Left lung (tissue), 10 donors: ENCODE data around the gene TRPM2. TPM values are rescaled to one million over a fixed set of nuclear protein-coding genes. Genes with fewer than 3 reads are reported as not detected.

ENCODE experiments used
- ATAC-seq: fragments of 200-7000 bp; cut with Tn5 transposase; one replicate; pipeline ENCODE4 v1.9.1; 2020; ENCODE audit warnings: moderate library complexity
- DNase-seq, 4 donors: peaks; one replicate each; pipeline ENCODE4 v3.0.0-alpha.2; 2013 to 2020
- H3K27ac ChIP-seq, 2 donors: fragments of 200-600 bp; sonication (generic) in 1 of 2; one replicate each; pipeline versions ENCODE4 v1.5.0 to v1.8.0; 2020 to 2021
- H3K27me3 ChIP-seq, 2 donors: fragments of 200-600 bp; sonication (generic) in 1 of 2; one replicate each; pipeline versions ENCODE4 v1.5.0 to v1.8.0; 2020 to 2021
- H3K36me3 ChIP-seq, 2 donors: fragments of 200-600 bp; sonication (generic) in 1 of 2; one replicate each; pipeline versions ENCODE4 v1.5.0 to v1.8.0; 2020 to 2021
- H3K4me1 ChIP-seq, 2 donors: fragments of 200-600 bp; one replicate each; pipeline ENCODE4 v1.8.0; 2021
- H3K4me3 ChIP-seq, 2 donors: fragments of 200-600 bp; sonication (generic) in 1 of 2; one replicate each; pipeline versions ENCODE4 v1.5.0 to v1.8.0; 2020 to 2021; ENCODE audit warnings: mild to moderate bottlenecking in 1 of 2
- H3K9me3 ChIP-seq, 2 donors: fragments of 200-600 bp; sonication (generic) in 1 of 2; one replicate each; pipeline versions ENCODE4 v1.5.0 to v1.8.0; 2020 to 2021
- intact Hi-C, 2 donors: fragments of 100-400 bp; cut with DNase I; formaldehyde crosslinking; loops; one replicate each; pipeline versions ENCODE4 v1.11.2 to v1.14.2; 2022
- polyA plus RNA-seq, 6 donors: library from polyadenylated mRNA; unstranded; fragments of 120-200 nt; gene quantifications; one replicate each; pipeline ENCODE4 v1.2.1, GENCODE V29; 2013; ENCODE audit not compliant: insufficient read length in 6 of 6
- total RNA-seq, 2 donors: library from RNA; stranded (reverse); fragmentation: NEBNext Ultra II Directional; extraction: Animal tissue kit (Norgen Biotek cat#: 25700); gene quantifications; one replicate each; pipeline ENCODE4 v1.2.1, GENCODE V29; 2021
- TF ChIP-seq, protein P1 (sequence below), 2 donors: fragments of 200-600 bp; sonication (generic) in 1 of 2; IDR thresholded peaks; one replicate each; pipeline versions ENCODE4 v1.5.0 to v1.8.0; 2021; ENCODE audit warnings: antibody characterized with exemption in 2 of 2
- donor health status: DM: no; HTN: yes; CAD: no.
- donor health status: DM: no; HTN: no; CAD: no.

The TRPM2 gene
- total and polyA plus RNA-seq, 8 donors, result 1.2 to 25.6 (median 1.6) TPM

DNA sequence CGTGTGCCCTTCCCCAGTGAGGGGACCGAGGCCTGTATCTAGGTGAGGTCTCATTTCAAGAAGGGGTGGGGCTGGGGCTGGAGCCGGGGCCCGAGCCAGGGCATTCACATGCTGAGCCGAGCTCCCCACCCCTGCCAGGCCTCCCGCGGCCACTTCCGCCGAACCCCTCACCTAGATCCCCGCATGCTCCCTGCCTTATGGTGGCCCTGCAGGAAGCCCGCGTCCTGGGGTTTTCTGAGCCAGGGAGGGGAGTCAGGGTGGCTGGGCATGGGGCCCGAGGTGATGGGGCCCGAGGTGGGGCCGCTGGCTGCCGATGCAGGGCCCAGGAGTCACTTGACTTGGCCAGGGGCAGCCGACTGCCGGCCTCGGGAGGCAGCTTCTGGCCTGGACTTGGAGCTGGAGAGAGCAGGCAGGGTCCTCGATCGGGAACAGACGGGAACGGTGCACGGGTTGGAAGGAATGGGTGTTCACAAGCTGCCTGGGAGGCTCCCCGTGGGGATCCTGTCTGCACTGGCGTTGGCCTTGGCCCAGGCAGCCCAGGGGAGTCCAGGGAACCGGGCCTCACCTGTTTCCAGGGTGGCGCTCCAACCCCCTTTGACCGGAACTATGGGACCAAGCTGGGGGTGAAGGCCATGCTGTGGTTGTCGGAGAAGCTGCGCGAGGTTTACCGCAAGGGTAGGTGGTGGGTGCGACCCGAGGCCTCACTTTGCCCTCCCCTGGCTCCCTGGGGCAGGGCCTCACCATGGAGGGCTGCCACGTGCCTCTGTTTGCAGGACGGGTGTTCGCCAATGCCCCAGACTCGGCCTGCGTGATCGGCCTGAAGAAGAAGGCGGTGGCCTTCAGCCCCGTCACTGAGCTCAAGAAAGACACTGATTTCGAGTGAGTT lies 27.8 kb upstream of the TRPM2 start:
- Histone ChIP-seq H3K27ac (no peak overlapping the region), H3K27me3 (no peaks in the 10 kb centered on the region), H3K9me3 (no peaks in the 10 kb centered on the region), H3K36me3 (peaks cover 0 to 78% of the 10 kb centered on the region in 2 donors), H3K4me1 (peaks cover 0 to 4% of the 10 kb centered on the region in 2 donors), H3K4me3 (no peak overlapping the region)
- TF ChIP-seq, protein P1, sequence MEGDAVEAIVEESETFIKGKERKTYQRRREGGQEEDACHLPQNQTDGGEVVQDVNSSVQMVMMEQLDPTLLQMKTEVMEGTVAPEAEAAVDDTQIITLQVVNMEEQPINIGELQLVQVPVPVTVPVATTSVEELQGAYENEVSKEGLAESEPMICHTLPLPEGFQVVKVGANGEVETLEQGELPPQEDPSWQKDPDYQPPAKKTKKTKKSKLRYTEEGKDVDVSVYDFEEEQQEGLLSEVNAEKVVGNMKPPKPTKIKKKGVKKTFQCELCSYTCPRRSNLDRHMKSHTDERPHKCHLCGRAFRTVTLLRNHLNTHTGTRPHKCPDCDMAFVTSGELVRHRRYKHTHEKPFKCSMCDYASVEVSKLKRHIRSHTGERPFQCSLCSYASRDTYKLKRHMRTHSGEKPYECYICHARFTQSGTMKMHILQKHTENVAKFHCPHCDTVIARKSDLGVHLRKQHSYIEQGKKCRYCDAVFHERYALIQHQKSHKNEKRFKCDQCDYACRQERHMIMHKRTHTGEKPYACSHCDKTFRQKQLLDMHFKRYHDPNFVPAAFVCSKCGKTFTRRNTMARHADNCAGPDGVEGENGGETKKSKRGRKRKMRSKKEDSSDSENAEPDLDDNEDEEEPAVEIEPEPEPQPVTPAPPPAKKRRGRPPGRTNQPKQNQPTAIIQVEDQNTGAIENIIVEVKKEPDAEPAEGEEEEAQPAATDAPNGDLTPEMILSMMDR (IDR thresholded peaks at IDR 0.05), result no peak
- intact Hi-C loops, result no loop called here
- DNase-seq (peak in 1 of 4 donors; percentile 67), ATAC-seq (no peak)

DNA sequence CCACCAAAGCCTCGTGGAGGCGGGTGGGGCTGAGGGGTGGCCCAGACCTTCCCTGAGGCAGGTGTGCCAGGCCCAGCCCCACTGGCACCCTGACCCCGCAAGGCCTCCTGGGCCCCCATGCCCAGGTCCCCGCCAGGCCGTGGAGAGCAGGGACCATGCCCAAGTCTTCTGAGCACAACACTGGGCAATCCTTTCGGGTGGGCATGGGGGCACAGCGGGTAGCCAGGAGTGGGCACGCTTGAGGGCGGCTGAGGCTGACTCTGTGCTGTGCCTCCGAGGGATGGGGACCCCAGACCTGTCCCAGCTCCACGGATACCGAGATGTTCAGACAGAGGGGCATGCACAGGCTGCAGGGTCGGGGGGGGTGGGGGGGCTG lies 27.2 kb upstream of the TRPM2 start:
- Histone ChIP-seq H3K27me3 (no peaks in the 10 kb centered on the region), H3K36me3 (peaks cover 0 to 74% of the 10 kb centered on the region in 2 donors), H3K9me3 (no peaks in the 10 kb centered on the region), H3K4me3 (no peak overlapping the region), H3K27ac (no peak overlapping the region), H3K4me1 (peaks cover 0 to 4% of the 10 kb centered on the region in 2 donors)
- intact Hi-C loops, result no loop called here
- no peak for DNase-seq
- no peak for ATAC-seq
- TF ChIP-seq, protein P1 (IDR thresholded peaks at IDR 0.05), result no peak

DNA sequence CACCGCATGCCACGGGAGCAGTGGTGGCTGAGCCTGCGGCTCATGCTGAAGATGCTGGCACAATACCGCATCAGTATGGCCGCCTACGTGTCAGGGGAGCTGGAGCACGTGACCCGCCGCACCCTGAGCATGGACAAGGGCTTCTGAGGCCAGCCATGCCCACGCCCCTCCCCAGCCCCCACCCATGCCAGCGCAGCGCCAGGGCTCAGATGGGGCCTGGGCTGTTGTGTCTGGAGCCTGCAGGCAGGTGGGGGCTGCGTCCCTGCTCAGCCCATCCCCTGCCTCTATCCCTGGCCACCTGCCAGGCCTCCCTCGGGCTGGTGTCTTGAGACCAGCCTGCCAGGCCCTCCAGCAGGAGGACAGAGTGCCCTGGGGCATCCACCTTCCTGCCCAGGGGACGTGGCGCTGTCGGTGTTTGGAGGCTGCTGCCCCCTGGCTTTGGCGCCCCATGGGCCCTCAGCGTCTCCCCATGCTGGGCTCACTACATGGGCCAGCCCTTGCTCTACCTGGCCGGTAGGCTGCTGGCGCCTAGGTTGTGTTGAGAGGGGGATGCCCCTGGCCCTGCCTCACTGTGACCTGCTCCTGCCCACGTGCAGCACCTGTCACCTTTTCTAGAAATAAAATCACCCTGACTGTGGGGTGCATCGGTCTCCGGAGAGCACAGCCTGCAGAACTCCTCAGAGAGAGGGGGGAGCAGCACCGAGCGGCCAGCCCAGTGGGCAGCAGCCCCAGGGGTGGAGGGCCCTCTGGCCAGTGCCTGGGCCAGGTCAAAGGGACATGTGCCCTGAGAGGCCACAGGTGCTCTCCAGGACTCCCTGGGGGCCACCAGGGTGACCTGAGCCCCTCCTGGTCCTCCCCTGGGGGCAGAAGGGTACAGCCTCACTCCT lies 26.5 kb upstream of the TRPM2 start:
- Histone ChIP-seq H3K27me3 (no peaks in the 10 kb centered on the region), H3K9me3 (no peaks in the 10 kb centered on the region), H3K36me3 (peaks cover 0 to 74% of the 10 kb centered on the region in 2 donors), H3K27ac (no peak overlapping the region), H3K4me1 (peaks cover 0 to 4% of the 10 kb centered on the region in 2 donors), H3K4me3 (no peak overlapping the region)
- ATAC-seq, result no peak
- TF ChIP-seq, protein P1 (IDR thresholded peaks at IDR 0.05), result no peak
- intact Hi-C loops, result no loop called here
- peak in 1 of 4 donors; percentile 70 for DNase-seq

DNA sequence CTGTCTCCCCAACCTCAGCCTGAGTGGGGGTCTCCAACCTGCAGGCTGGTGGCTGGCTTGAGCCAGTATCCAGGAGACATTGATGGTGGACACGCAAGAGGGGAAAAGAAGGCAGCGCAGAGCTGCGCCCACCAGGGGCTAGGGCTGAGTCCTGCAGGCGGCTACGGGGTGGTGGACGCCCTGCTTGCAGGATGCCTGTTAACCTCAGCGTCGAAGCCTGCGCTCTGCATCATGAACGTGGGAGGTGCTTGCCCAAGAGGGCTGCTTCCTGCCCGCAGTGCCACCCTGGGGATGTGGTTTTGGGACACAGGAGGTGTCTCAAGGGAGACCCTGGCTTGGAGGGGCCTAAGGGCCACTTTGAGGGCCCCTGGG lies 25.8 kb upstream of the TRPM2 start:
- peaks cover 0 to 4% of the 10 kb centered on the region in 2 donors for H3K4me1 ChIP-seq
- no peaks in the 10 kb centered on the region for H3K27me3 ChIP-seq
- intact Hi-C loops, result no loop called here
- peak in 1 of 4 donors; percentile 50 for DNase-seq
- H3K9me3 ChIP-seq, result no peaks in the 10 kb centered on the region
- TF ChIP-seq, protein P1 (IDR thresholded peaks at IDR 0.05), result no peak
- H3K4me3 ChIP-seq, result no peak overlapping the region
- no peak for ATAC-seq
- H3K27ac ChIP-seq, result no peak overlapping the region
- H3K36me3 ChIP-seq, result peaks cover 0 to 74% of the 10 kb centered on the region in 2 donors
